HepG2 (cell line): ENCODE results near the gene NHERF2. TPM values are rescaled to one million over a fixed set of nuclear protein-coding genes. Genes with fewer than 3 reads are reported as not detected.

ENCODE experiments used
- CBX2 ChIP-seq, 2 experiments: fragments of 200-600 bp in 1 of 2; sonication (generic); formaldehyde crosslinking in 1 of 2; IDR thresholded peaks; 2 replicates each; pipeline versions ENCODE4 v1.7.0 to v1.8.1; 2018 to 2022; ENCODE audit warnings: low read depth in 2 of 2, low read length in 1 of 2, mild to moderate bottlenecking in 1 of 2, missing genetic modification reagents in 1 of 2
- CHD2 ChIP-seq: IDR thresholded peaks from 2 replicates; pipeline ENCODE4 v1.6.1; 2011; ENCODE audit warnings: low read depth, low read length, improper control_type of control experiment
- GATA4 ChIP-seq: sonication (generic); IDR thresholded peaks from 2 replicates; pipeline ENCODE4 v1.6.1; 2016; ENCODE audit warnings: antibody characterized with exemption, low read depth, borderline replicate concordance
- HOXD1 ChIP-seq: sonication (generic); formaldehyde crosslinking; IDR thresholded peaks from 2 replicates; pipeline ENCODE4 v1.5.0; 2020; ENCODE audit warnings: missing genetic modification reagents
- NFE2 ChIP-seq: sonication (generic); formaldehyde crosslinking; IDR thresholded peaks from 2 replicates; pipeline ENCODE4 v1.4.0; 2020; ENCODE audit warnings: missing genetic modification reagents
- NRL ChIP-seq: sonication (generic); formaldehyde crosslinking; IDR thresholded peaks from 2 replicates; pipeline ENCODE4 v1.5.0; 2020; ENCODE audit warnings: missing genetic modification reagents, mild to moderate bottlenecking, moderate library complexity, borderline replicate concordance
- POLR2AphosphoS2 ChIP-seq: IDR thresholded peaks from 2 replicates; pipeline ENCODE4 v1.6.1; 2011; ENCODE audit warnings: low read depth, low read length, improper control_type of control experiment
- PRMT3 ChIP-seq: sonication (generic); formaldehyde crosslinking; IDR thresholded peaks from 2 replicates; pipeline ENCODE4 v1.8.1; 2022; ENCODE audit warnings: low read depth, mild to moderate bottlenecking, moderate library complexity, missing genetic modification reagents, borderline replicate concordance
- SMAD9 ChIP-seq: sonication (generic); formaldehyde crosslinking; IDR thresholded peaks from 2 replicates; pipeline ENCODE4 v1.5.1; 2020; ENCODE audit warnings: mild to moderate bottlenecking, missing genetic modification reagents
- SUZ12 ChIP-seq: fragments of 150-350 bp; IDR thresholded peaks from 2 replicates; pipeline ENCODE4 v1.6.1; 2014; ENCODE audit warnings: low read depth, low read length
- TEAD3 ChIP-seq: optimal IDR thresholded peaks from 2 replicates; pipeline ENCODE3; 2016; ENCODE audit warnings: borderline replicate concordance
- TOE1 ChIP-seq: sonication (generic); formaldehyde crosslinking; IDR thresholded peaks from 2 replicates; pipeline ENCODE4 v1.4.0; 2020; ENCODE audit warnings: mild to moderate bottlenecking, missing genetic modification reagents
- ZFP36L2 ChIP-seq: sonication (generic); formaldehyde crosslinking; IDR thresholded peaks from 2 replicates; pipeline ENCODE4 v1.4.0; 2020; ENCODE audit warnings: missing genetic modification reagents
- ZNF101 ChIP-seq: sonication (generic); formaldehyde crosslinking; IDR thresholded peaks from 2 replicates; pipeline ENCODE4 v1.4.0; 2020; ENCODE audit warnings: mild to moderate bottlenecking, low read depth, missing genetic modification reagents, borderline replicate concordance
- ZNF20 ChIP-seq: sonication (generic); formaldehyde crosslinking; IDR thresholded peaks from 2 replicates; pipeline ENCODE4 v1.4.0; 2020; ENCODE audit warnings: mild to moderate bottlenecking, moderate library complexity, missing genetic modification reagents
- ZNF260 ChIP-seq: sonication (generic); formaldehyde crosslinking; IDR thresholded peaks from 2 replicates; pipeline ENCODE4 v1.4.0; 2020; ENCODE audit warnings: missing genetic modification reagents, low read depth, mild to moderate bottlenecking, borderline replicate concordance
- ZNF460 ChIP-seq: sonication (generic); formaldehyde crosslinking; IDR thresholded peaks from 2 replicates; pipeline ENCODE4 v1.5.1; 2020; ENCODE audit warnings: missing genetic modification reagents, mild to moderate bottlenecking, borderline replicate concordance
- ZNF550 ChIP-seq: sonication (generic); formaldehyde crosslinking; IDR thresholded peaks from 2 replicates; pipeline ENCODE4 v1.4.0; 2020; ENCODE audit warnings: mild to moderate bottlenecking, missing genetic modification reagents, borderline replicate concordance
- polyA plus RNA-seq, 8 experiments: library from polyadenylated mRNA; depleted of rRNA in 3 of 8; stranded (reverse) in 7 of 8; unstranded in 1 of 8; fragments of >200 nt; fragmentation: Illumina TruSeq in 4 of 8; extraction: Trizol in 4 of 8; gene quantifications; 2 replicates each; pipeline versions ENCODE4 v1.2.1 to v1.2.3, GENCODE V29; 2011 to 2016; ENCODE audit warnings: low read depth in 4 of 8, missing spikeins in 1 of 8, mixed read lengths in 1 of 8; ENCODE audit not compliant: insufficient read depth in 1 of 8
- total RNA-seq, 5 experiments: library from RNA; depleted of rRNA; stranded (reverse); fragments of >200 nt; fragmentation: Illumina TruSeq; extraction: Trizol; gene quantifications; 2 replicates each; pipeline ENCODE4 v1.2.3, GENCODE V29; 2016; ENCODE audit warnings: low read depth in 1 of 5
- TF ChIP-seq, protein P1 (sequence below): sonication (generic); formaldehyde crosslinking; IDR thresholded peaks from 2 replicates; pipeline ENCODE4 v1.4.0; 2020; ENCODE audit warnings: missing genetic modification reagents
- TF ChIP-seq, protein P2 (sequence below): sonication (generic); formaldehyde crosslinking; IDR thresholded peaks from 2 replicates; pipeline ENCODE4 v1.4.0; 2020; ENCODE audit warnings: missing genetic modification reagents
- TF ChIP-seq, protein P3 (sequence below): sonication (generic); formaldehyde crosslinking; IDR thresholded peaks from 2 replicates; pipeline ENCODE4 v1.4.0; 2020; ENCODE audit warnings: mild to moderate bottlenecking, missing genetic modification reagents
- TF ChIP-seq, protein P4 (sequence below): sonication (generic); formaldehyde crosslinking; IDR thresholded peaks from 2 replicates; pipeline ENCODE4 v1.4.0; 2020; ENCODE audit warnings: mild to moderate bottlenecking, low read depth, missing genetic modification reagents
- TF ChIP-seq, protein P5 (sequence below): sonication (generic); formaldehyde crosslinking; IDR thresholded peaks from 2 replicates; pipeline ENCODE4 v1.5.1; 2020; ENCODE audit warnings: missing genetic modification reagents, mild to moderate bottlenecking, borderline replicate concordance

NHERF2 gene
- total and polyA plus RNA-seq, 2 of the 13 experiments (the other 11 are each of a cell fraction or from before 2014, with no cell fraction given) = 23.7 to 39.3 TPM

DNA sequence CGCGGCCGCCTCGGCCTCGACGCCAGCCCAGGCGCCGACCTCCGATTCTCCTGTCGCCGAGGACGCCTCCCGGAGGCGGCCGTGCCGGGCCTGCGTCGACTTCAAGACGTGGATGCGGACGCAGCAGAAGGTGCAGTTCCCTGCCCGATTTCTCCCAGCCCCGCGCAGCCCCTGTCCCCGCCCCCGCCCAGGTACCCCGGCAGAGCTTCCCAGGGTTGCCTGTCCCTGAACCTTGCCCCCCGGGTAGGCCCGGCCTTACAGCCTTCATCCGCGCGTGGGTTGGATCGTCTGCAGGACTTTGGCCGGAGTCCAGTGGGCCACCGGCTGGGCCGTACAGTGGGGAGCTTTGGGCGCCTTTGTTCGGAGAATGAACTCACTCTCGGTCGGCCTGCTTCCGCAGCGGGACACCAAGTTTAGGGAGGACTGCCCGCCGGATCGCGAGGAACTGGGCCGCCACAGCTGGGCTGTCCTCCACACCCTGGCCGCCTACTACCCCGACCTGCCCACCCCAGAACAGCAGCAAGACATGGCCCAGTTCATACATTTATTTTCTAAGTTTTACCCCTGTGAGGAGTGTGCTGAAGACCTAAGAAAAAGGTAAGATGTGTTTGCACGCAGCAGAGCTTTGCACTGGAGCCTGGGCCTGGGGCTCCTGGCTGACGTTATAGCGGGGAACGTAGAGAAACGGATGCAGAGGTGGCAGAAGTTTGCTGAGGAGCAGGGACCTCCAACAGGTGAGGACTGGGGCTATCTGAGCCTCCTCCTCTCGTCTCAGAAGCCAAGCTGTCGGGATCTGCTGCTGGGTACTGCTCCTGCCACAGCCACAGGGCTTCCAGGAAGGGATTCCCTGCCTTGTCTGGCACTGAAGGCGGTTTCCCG lies 42.1 kb upstream of the NHERF2 start (continued):
- TF ChIP-seq, protein P1, sequence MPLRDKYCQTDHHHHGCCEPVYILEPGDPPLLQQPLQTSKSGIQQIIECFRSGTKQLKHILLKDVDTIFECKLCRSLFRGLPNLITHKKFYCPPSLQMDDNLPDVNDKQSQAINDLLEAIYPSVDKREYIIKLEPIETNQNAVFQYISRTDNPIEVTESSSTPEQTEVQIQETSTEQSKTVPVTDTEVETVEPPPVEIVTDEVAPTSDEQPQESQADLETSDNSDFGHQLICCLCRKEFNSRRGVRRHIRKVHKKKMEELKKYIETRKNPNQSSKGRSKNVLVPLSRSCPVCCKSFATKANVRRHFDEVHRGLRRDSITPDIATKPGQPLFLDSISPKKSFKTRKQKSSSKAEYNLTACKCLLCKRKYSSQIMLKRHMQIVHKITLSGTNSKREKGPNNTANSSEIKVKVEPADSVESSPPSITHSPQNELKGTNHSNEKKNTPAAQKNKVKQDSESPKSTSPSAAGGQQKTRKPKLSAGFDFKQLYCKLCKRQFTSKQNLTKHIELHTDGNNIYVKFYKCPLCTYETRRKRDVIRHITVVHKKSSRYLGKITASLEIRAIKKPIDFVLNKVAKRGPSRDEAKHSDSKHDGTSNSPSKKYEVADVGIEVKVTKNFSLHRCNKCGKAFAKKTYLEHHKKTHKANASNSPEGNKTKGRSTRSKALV (CRISPR knock-in tag) = no peak
- TF ChIP-seq ZNF550 (CRISPR knock-in tag) (no peak), TEAD3 (CRISPR knock-in tag) (no peak), POLR2AphosphoS2 (no peak), TOE1 (CRISPR knock-in tag) (no peak), CBX2 (IDR thresholded peaks at IDR 0.05; ENCODE audit: low read depth, low read length) (no peak), CBX2 (CRISPR knock-in tag; IDR thresholded peaks at IDR 0.05; ENCODE audit: low read depth) (no peak), CHD2 (no peak), SMAD9 (CRISPR knock-in tag) (no peak), HOXD1 (CRISPR knock-in tag) (no peak), NRL (no peak; the same call in 1 of the 2 replicates), PRMT3 (no peak), NFE2 (no peak), ZNF260 (CRISPR knock-in tag) (no peak), SUZ12 (no peak), ZFP36L2 (CRISPR knock-in tag) (no peak), ZNF460 (no peak), ZNF101 (CRISPR knock-in tag) (no peak), ZNF20 (no peak), GATA4 (no peak)
- TF ChIP-seq, protein P2, sequence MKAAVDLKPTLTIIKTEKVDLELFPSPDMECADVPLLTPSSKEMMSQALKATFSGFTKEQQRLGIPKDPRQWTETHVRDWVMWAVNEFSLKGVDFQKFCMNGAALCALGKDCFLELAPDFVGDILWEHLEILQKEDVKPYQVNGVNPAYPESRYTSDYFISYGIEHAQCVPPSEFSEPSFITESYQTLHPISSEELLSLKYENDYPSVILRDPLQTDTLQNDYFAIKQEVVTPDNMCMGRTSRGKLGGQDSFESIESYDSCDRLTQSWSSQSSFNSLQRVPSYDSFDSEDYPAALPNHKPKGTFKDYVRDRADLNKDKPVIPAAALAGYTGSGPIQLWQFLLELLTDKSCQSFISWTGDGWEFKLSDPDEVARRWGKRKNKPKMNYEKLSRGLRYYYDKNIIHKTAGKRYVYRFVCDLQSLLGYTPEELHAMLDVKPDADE (CRISPR knock-in tag) = no peak
- TF ChIP-seq, protein P3, sequence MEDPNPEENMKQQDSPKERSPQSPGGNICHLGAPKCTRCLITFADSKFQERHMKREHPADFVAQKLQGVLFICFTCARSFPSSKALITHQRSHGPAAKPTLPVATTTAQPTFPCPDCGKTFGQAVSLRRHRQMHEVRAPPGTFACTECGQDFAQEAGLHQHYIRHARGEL (CRISPR knock-in tag) = no peak
- TF ChIP-seq, protein P4, sequence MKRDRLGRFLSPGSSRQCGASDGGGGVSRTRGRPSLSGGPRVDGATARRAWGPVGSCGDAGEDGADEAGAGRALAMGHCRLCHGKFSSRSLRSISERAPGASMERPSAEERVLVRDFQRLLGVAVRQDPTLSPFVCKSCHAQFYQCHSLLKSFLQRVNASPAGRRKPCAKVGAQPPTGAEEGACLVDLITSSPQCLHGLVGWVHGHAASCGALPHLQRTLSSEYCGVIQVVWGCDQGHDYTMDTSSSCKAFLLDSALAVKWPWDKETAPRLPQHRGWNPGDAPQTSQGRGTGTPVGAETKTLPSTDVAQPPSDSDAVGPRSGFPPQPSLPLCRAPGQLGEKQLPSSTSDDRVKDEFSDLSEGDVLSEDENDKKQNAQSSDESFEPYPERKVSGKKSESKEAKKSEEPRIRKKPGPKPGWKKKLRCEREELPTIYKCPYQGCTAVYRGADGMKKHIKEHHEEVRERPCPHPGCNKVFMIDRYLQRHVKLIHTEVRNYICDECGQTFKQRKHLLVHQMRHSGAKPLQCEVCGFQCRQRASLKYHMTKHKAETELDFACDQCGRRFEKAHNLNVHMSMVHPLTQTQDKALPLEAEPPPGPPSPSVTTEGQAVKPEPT (CRISPR knock-in tag) = no peak
- TF ChIP-seq, protein P5, sequence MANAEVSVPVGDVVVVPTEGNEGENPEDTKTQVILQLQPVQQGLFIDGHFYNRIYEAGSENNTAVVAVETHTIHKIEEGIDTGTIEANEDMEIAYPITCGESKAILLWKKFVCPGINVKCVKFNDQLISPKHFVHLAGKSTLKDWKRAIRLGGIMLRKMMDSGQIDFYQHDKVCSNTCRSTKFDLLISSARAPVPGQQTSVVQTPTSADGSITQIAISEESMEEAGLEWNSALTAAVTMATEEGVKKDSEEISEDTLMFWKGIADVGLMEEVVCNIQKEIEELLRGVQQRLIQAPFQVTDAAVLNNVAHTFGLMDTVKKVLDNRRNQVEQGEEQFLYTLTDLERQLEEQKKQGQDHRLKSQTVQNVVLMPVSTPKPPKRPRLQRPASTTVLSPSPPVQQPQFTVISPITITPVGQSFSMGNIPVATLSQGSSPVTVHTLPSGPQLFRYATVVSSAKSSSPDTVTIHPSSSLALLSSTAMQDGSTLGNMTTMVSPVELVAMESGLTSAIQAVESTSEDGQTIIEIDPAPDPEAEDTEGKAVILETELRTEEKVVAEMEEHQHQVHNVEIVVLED = no peak
